ENCODE results near the gene FANCE. TPM values are rescaled to one million over a fixed set of nuclear protein-coding genes. Genes with fewer than 3 reads are reported as not detected.

FANCE gene
- total RNA-seq, 1 donor from 2014 or later = 15.4 TPM

Other genes with a start within 250 kb of the FANCE start
- gene SCUBE3, start 238.4 kb upstream of the FANCE start, total RNA-seq = not detected in 2 replicates
- 39.2 and 40.7 TPM in 2 replicates for gene ZNF76, start 192.6 kb upstream of the FANCE start, total RNA-seq
- gene DEF6, start 154.5 kb upstream of the FANCE start, total RNA-seq = 204 and 209 TPM in 2 replicates
- 18.0 and 19.9 TPM in 2 replicates for gene PPARD, start 109.8 kb upstream of the FANCE start, total RNA-seq
- gene RPL10A, start 16.1 kb downstream of the FANCE start, total RNA-seq = 1,417 and 1,442 TPM in 2 replicates
- gene TEAD3, start 44.7 kb downstream of the FANCE start, total RNA-seq = 0.14 and 0.23 TPM in 2 replicates
- gene TULP1, start 60.6 kb downstream of the FANCE start, total RNA-seq = not detected in 2 replicates
- 78.9 and 83.2 TPM in 2 replicates for gene FKBP5, start 236.6 kb downstream of the FANCE start, total RNA-seq

Measured in T-helper 2 cell treated with Interferon-gamma antibody and Interleukin-4, amounts not matched to agents 100 ng/mL and 5 ng/mL, for 36 hours (primary cell).